H1 (cell line): ENCODE data around the gene NCAPD2.
"Not testable (repeated sequence)": the region's sequence is repeated elsewhere in the genome, so short reads cannot be mapped to it uniquely, and the experiment has no call there.

Experiments used
- ASH2L ChIP-seq: fragments of 200-600, 300-600 bp; sonication (generic); IDR thresholded peaks from one replicate; pipeline ENCODE4 v1.7.1; 2017; ENCODE audit warnings: low read length
- CHD1 ChIP-seq: IDR thresholded peaks from 2 replicates; pipeline ENCODE4 v1.6.1; 2012; ENCODE audit warnings: low read depth, low read length, improper control_type of control experiment
- CTCF ChIP-seq, 3 experiments: IDR thresholded peaks; 1 replicate in 2 of 3; 2 replicates in 1 of 3; pipeline versions ENCODE4 v1.5.1 to v1.6.1; 2011; ENCODE audit warnings: low read length in 3 of 3, mild to moderate bottlenecking in 3 of 3, inconsistent platforms in 2 of 3, low read depth in 1 of 3, moderate library complexity in 1 of 3; ENCODE audit not compliant: insufficient read depth in 1 of 3; ENCODE audit errors: control extremely low read depth in 1 of 3
- EZH2 ChIP-seq: fragments of 200-600 bp; sonication (generic); IDR thresholded peaks from 2 replicates; pipeline ENCODE4 v1.7.1; 2012; ENCODE audit warnings: low read depth, mild to moderate bottlenecking, moderate library complexity, low read length, inconsistent platforms; ENCODE audit not compliant: severe bottlenecking
- GABPA ChIP-seq: IDR thresholded peaks from 2 replicates; pipeline ENCODE4 v1.6.1; 2011; ENCODE audit warnings: mild to moderate bottlenecking, low read length, moderate library complexity, borderline replicate concordance; ENCODE audit not compliant: insufficient read depth
- JUND ChIP-seq: IDR thresholded peaks from 2 replicates; pipeline ENCODE4 v1.6.1; 2011; ENCODE audit warnings: mild to moderate bottlenecking, improper control_type of control experiment, low read length
- NRF1 ChIP-seq: IDR thresholded peaks from 2 replicates; pipeline ENCODE4 v1.6.1; 2011; ENCODE audit warnings: mild to moderate bottlenecking, low read depth, low read length, improper control_type of control experiment
- POLR2A ChIP-seq, 2 experiments: IDR thresholded peaks; 1 replicate in 1 of 2; 2 replicates in 1 of 2; pipeline ENCODE4 v1.6.1; 2011; ENCODE audit warnings: low read depth in 2 of 2, low read length in 2 of 2, mild to moderate bottlenecking in 2 of 2; ENCODE audit errors: control extremely low read depth in 1 of 2
- POLR2AphosphoS5 ChIP-seq: IDR thresholded peaks from 2 replicates; pipeline ENCODE4 v1.6.1; 2011; ENCODE audit warnings: low read depth, low read length
- SAP30 ChIP-seq: fragments of 300-600 bp; sonication (generic); IDR thresholded peaks from 2 replicates; pipeline ENCODE4 v1.7.1; 2012; ENCODE audit warnings: low read length, moderate library complexity, mild to moderate bottlenecking, inconsistent platforms; ENCODE audit not compliant: insufficient read depth, insufficient replicate concordance
- SIRT6 ChIP-seq: IDR thresholded peaks from one replicate; pipeline ENCODE4 v1.7.1; 2012; ENCODE audit warnings: low read length, inconsistent platforms
- TF ChIP-seq, protein P1 (sequence below): IDR thresholded peaks from 2 replicates; pipeline ENCODE4 v1.6.1; 2012; ENCODE audit warnings: inconsistent platforms

- TF ChIP-seq CTCF (IDR thresholded peaks at IDR 0.05; ENCODE audit: control extremely low read depth in 1 of 3, insufficient read depth in 1 of 3, low read depth in 1 of 3, low read length in 3 of 3); NRF1; SAP30; POLR2A (IDR thresholded peaks at IDR 0.05; ENCODE audit: control extremely low read depth in 1 of 2, low read depth in 2 of 2, low read length in 2 of 2); GABPA; SIRT6; POLR2AphosphoS5; CHD1; EZH2; JUND; ASH2L: not testable (repeated sequence)
- TF ChIP-seq, protein P1, sequence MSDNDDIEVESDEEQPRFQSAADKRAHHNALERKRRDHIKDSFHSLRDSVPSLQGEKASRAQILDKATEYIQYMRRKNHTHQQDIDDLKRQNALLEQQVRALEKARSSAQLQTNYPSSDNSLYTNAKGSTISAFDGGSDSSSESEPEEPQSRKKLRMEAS, result not testable (repeated sequence)
Measured at GRCh38 chr12:6475233-6475975, 18.5 kb upstream of the NCAPD2 start.
